ENCODE data around the gene TMEM170A. TPM values are rescaled to one million over a fixed set of nuclear protein-coding genes. Genes with fewer than 3 reads are reported as not detected.

Gene TMEM170A
- total RNA-seq, 1 donor, result 19.0 TPM

- no peak overlapping the region for H3K4me3 ChIP-seq (ENCODE audit: low read depth, low read length)
- no peak for DNase-seq (ENCODE audit: low read depth)
- no peak for TF ChIP-seq CTCF (IDR thresholded peaks at IDR 0.05; ENCODE audit: insufficient read depth, low read depth, low read length)
Observed at GRCh38 chr16:75486676-75487313, 22.3 kb upstream of the TMEM170A start.

GRCh38 chr16:75486014-75486675 lies 21.7 kb upstream of the TMEM170A start:
- DNase-seq (ENCODE audit: low read depth), result no peak
- H3K4me3 ChIP-seq (ENCODE audit: low read depth, low read length), result no peak overlapping the region
- no peak for TF ChIP-seq CTCF (IDR thresholded peaks at IDR 0.05; ENCODE audit: insufficient read depth, low read depth, low read length)

- no peak for DNase-seq (ENCODE audit: low read depth)
- no peak for TF ChIP-seq CTCF (IDR thresholded peaks at IDR 0.05; ENCODE audit: insufficient read depth, low read depth, low read length)
- H3K4me3 ChIP-seq (ENCODE audit: low read depth, low read length), result no peak overlapping the region
Observed at GRCh38 chr16:75485230-75486013, 20.9 kb upstream of the TMEM170A start.

- no peak for DNase-seq (ENCODE audit: low read depth)
- TF ChIP-seq CTCF (IDR thresholded peaks at IDR 0.05; ENCODE audit: insufficient read depth, low read depth, low read length), result no peak
- no peak overlapping the region for H3K4me3 ChIP-seq (ENCODE audit: low read depth, low read length)
Observed at GRCh38 chr16:75483222-75483621, 18.7 kb upstream of the TMEM170A start.

- H3K4me3 ChIP-seq (ENCODE audit: low read depth, low read length), result no peak overlapping the region
- TF ChIP-seq CTCF (IDR thresholded peaks at IDR 0.05; ENCODE audit: insufficient read depth, low read depth, low read length), result no peak
- DNase-seq (ENCODE audit: low read depth), result no peak
Observed at GRCh38 chr16:75482434-75483205, 18.1 kb upstream of the TMEM170A start.

- DNase-seq (ENCODE audit: low read depth), result no peak
- no peak overlapping the region for H3K4me3 ChIP-seq (ENCODE audit: low read depth, low read length)
- TF ChIP-seq CTCF (IDR thresholded peaks at IDR 0.05; ENCODE audit: insufficient read depth, low read depth, low read length), result no peak
Observed at GRCh38 chr16:75481475-75481874, 17.0 kb upstream of the TMEM170A start.

All from fibroblast of villous mesenchyme (primary cell).